ENCODE results near the gene PCNX2.

DNA sequence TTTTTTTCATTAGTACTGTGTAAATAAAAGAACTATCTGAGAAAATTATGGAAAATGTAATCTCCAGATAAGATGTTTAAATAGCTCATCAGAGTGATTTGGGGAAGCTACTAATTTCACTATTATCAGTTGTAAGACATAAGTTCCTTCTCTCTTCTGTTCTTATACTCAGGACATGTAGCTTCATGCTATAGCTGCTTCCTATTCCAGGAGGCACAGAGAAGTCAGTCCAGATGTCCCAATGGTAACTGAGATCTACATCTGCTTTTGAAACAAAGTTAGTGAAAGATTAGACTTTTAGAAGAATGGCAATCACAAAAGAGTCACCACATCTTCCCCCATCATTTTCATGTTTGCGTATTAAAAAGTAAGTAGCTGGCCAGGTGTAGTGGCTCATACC, 37.6 kb upstream of the PCNX2 start:
- TF ChIP-seq CTCF (IDR thresholded peaks at IDR 0.05) (no peak), POLR2AphosphoS5 (IDR thresholded peaks at IDR 0.05) (no peak)

Data from sigmoid colon (tissue), 4 donors.